Measurements from ENCODE around the gene DYNLT1.

- TF ChIP-seq KDM5A (IDR thresholded peaks at IDR 0.05) (no peak), CTCF (IDR thresholded peaks at IDR 0.05) (no peak), MAZ (IDR thresholded peaks at IDR 0.05; ENCODE audit: borderline replicate concordance, low read depth, low read length) (no peak), REST (IDR thresholded peaks at IDR 0.05) (no peak), RFX5 (IDR thresholded peaks at IDR 0.05) (no peak)
Measured at GRCh38 chr6:158589366-158589765, 55.2 kb downstream of the DYNLT1 start.

Measured in A549 (cell line).